GM12872 (cell line): ENCODE data around the gene GALK2.

Source experiments
- TF ChIP-seq, protein P1 (sequence below): IDR thresholded peaks from 3 replicates; pipeline ENCODE4 v1.5.1; 2011; ENCODE audit warnings: low read depth, mild to moderate bottlenecking, low read length, moderate library complexity; ENCODE audit not compliant: insufficient read depth

GALK2 gene

DNA sequence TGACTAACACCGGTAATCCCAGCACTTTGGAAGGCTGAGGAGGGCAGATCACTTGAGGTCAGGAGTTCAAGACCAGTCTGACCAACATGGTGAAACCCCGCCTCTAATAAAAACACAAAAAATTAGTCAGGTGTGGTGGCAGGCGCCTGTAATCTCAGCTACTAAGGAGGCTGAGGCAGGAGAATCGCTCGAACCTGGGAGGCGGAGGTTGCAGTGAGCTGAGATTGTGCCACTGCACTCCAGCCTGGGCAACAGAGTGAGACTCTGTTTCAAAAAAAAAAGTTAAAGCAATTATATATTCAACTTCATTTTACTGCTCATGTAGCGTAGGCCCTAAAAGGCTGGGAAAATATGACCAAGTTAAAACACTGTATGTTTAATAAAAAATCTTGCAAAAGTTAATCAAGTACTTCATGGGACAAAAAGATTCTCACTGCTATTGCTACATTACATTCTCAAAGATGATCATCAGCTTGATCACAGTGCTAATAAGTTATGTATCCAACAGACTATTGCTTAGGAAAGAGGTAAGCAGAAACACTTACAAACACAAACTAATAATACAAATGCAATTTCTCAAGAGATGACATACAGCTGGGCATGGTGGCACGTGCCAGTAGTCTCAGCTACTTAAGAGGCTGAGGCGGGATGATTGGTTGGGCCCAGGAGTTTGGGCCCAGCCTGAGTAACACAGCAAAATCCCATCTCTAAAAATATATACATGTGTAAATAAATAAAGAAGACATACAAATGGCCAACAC, 17.3 kb upstream of the GALK2 start:
- TF ChIP-seq, protein P1, sequence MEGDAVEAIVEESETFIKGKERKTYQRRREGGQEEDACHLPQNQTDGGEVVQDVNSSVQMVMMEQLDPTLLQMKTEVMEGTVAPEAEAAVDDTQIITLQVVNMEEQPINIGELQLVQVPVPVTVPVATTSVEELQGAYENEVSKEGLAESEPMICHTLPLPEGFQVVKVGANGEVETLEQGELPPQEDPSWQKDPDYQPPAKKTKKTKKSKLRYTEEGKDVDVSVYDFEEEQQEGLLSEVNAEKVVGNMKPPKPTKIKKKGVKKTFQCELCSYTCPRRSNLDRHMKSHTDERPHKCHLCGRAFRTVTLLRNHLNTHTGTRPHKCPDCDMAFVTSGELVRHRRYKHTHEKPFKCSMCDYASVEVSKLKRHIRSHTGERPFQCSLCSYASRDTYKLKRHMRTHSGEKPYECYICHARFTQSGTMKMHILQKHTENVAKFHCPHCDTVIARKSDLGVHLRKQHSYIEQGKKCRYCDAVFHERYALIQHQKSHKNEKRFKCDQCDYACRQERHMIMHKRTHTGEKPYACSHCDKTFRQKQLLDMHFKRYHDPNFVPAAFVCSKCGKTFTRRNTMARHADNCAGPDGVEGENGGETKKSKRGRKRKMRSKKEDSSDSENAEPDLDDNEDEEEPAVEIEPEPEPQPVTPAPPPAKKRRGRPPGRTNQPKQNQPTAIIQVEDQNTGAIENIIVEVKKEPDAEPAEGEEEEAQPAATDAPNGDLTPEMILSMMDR = no peak

DNA sequence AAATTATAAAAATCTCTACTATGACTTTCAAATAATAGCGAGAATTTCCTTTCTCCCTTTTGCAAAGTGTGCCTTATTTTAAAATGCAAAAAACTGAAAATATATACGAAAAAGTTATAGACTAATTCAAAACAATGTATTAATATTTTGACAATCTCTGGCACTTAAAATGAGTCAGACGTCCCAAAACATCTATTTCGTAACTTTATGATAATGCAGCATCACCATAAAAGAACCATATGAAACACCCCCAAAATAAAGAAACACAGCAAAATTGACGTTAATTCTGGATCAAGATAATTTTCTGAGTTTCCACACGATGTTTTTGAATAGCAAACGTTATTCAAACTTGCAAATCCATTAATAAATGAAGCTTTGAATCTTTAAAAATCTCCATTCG, 15.7 kb upstream of the GALK2 start:
- TF ChIP-seq, protein P1 = no peak

DNA sequence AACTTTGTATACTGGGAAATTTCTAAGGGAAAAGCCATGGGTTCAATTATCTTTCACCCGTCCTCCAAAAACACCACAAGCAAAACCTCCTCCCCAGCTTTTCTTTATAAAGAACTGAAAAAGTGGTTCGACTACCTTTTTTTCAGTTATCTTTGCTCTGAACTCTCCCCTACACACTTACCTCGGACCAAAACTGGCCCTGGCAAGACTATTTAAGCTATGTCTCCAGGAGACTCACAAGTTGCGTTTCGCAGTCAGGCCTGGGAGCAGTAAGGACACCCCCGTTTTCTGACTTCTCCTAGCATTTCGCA, 15.3 kb upstream of the GALK2 start:
- TF ChIP-seq, protein P1 = no peak

GRCh38 chr15:49155110-49155833, 14.8 kb upstream of the GALK2 start, which contains the start of gene COPS2:
Gene COPS2, minus strand, starts transcription at chr15:49155599. Its CDS starts 21 bp downstream, at chr15:49155578.
- TF ChIP-seq, protein P1 = no peak

DNA sequence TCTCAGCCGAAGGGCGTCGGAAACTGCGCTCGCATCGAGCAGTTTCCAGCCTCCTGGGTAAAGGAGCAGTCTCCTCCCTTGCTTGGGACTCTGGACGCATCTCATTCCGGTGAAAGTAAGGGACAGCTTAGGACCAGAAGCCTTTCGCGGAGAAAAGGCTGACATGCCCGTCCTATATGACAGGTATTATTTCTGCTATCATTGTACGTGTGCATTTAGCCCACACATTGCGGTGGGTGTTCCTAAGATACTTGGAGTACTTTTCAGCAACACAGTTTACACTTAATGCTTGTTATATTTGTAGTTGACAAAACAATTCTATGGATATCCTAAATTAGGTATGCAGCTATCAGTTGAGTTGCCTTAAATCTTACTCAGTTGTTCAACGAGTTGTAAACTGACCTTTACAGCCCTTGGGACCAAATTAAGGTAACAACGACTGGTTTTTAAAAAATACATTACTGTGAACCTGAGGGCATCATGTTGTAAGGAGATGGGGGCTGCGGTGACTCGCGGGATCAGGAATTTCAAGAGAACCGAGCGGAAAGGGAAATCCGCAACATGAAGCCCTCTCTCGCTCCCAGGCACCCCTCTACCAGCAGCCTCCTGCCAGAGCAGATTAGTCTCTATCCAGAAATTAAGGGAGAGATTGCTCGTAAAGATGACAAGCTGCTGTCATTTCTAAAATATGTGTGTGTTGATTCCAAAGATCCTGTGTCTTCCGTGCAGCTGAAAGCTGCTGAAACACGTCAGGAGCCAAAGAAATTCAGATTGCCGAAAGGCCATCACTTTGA, 14.0 kb upstream of the GALK2 start:
- TF ChIP-seq, protein P1 = no peak

DNA sequence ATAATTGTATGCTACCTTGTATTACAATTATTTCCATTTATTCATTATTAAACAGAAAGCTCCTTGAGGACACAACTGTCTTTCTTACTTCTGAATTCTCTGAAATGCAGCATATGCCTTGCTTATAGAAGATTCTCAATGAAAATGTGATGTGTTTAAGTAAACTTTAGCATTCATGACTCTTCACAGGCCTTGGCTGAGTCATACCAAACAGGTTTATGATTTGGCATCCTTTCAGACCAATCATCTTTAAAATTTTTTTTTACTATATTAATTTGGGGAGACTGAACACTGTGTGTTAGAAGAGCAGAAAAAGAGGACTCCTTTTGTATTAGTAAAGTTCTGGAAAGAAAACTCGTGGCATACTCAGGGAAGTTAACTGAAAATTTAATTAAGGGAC, 6.4 kb upstream of the GALK2 start:
- TF ChIP-seq, protein P1 = no peak

GRCh38 chr15:49164865-49165264, 5.2 kb upstream of the GALK2 start:
- TF ChIP-seq, protein P1 = no peak
